HG03521 (cell line): ENCODE measurements around the gene FRA10AC1.

Source experiments
- ATAC-seq: cut with Tn5 transposase; IDR thresholded peaks from one replicate; pipeline ENCODE4 v1.9.1; 2021; ENCODE audit warnings: mild to moderate bottlenecking, moderate library complexity; ENCODE audit not compliant: unreplicated experiment

The FRA10AC1 gene, protein sequence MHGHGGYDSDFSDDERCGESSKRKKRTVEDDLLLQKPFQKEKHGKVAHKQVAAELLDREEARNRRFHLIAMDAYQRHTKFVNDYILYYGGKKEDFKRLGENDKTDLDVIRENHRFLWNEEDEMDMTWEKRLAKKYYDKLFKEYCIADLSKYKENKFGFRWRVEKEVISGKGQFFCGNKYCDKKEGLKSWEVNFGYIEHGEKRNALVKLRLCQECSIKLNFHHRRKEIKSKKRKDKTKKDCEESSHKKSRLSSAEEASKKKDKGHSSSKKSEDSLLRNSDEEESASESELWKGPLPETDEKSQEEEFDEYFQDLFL

DNA sequence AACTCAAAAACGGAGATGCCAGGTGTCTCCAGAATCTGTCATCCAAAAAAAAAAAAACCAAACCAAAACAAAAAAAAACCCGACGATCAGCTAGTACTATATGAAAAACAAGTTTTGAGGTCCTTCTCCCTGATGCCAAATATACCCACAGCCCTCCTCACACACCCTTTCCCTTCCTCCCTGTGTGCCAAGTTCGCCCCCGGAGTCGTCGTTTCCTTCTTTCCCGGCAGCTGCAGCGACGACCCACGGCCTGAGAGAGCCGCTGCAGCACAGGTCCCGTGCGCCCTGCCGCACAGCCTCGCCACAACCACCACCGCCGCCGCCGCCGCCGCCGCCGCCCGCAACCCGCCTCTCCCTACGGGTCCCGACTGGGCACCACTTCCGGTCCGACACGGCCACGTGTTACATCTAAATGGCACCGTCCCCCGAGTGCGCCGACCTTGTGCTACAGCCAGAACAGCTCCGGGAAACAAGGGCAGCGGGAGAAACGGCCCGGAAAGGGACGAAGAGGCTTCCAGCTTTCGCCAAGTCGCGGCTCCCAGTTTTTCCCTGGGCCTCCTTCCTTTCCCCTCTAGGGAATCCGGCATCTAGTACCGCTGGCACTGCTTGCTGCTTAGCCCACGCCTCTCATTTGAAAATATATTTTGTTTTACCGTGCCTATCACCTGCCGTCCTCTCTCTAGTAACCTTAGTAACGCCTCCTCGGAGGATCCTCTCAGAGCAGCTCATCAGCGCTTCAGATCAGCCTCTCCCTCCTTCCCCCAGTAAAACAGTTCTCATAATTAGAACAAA is at the start of gene FRA10AC1:
Gene FRA10AC1 (minus strand): TSS at position 383 of the 792 bp plus-strand sequence. CDS start 2,486 bp downstream, outside the sequence.
- peak; percentile 89 for ATAC-seq

DNA sequence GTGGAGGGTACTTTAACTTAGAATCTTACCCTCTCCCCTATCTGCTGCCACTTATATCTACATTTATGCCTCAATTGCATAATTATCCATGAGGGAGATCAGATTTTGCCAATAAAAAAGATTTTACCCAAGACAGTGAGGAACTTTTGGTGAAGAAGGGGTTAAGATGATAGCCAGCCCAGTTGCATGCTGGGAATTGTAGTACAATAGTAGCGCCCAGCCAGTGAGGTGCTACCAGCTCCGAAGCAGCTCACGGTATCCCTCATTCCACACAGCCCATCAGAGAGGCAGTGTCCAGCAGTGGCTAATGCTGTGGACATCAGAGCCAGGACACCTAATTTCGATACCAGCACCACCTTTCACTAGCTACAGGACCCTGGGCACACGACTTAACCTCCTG is 49.4 kb upstream of the FRA10AC1 start:
- no peak for ATAC-seq

DNA sequence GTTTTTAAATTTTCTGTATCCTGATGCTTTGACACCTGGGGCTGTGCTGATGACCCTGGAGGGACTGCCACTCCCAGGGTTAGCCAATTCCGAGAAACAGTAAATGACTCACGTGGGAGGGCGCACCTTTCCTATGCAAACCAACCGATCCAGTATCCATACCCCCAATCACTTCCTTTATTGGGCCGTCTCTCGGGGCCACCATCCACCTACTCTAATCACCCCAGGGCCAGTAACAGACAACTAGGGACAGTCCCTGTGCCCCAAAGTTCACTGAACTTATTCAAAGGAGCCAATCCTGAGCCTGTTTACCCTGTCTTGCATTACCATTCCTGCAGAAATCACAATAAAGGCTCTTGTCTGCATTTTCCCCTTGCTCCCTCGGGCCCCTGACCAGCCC is 48.7 kb upstream of the FRA10AC1 start:
- ATAC-seq, result no peak

DNA sequence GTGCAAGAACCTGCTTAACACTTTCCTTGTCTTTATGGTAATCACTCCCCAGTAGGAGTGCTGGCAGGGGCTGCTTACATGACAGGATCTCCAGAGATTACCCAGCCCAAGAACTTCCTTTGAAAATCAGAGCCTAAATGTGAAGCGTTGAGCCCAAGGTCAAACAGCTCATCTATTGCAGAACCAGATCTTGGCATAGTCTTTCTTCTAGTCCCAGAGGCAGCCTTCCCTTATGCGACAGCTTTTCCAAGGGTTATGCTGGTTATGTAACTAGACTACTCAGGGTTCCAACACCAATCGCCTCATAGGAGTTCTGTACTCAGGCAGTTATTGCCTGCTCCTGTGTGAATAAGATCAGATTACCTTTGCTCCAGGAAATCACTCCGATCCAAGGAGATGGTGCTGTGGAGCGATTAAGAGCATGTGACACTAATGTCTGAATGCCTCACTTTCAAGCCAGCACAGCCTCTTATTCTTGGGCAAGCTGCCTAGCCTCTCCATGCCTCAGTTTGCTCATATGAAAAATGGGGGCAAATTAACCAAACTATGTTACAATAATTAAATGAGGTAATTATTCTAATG is 46.9 kb upstream of the FRA10AC1 start:
- ATAC-seq, result no peak

DNA sequence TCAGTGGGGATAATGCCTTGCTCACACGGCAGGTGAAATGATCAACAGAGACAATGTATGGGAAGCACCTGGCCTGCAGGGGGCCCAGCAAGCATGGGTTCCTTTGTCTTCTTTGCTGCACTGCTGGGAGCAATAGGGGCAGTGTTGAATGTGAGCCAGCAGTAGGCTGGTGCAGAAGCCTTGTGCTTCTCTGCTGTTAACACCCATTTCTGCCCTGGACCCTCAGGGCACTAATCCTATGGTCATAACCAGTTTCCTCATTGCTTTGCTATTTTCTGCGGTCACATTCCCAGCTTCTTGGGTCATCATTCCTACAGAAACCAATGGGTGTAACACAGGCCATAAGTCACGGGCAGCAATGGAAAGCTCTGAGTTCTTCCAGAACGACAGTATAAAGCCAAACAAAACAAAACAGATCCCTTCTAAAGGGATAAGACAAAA is 44.5 kb upstream of the FRA10AC1 start:
- ATAC-seq, result no peak

DNA sequence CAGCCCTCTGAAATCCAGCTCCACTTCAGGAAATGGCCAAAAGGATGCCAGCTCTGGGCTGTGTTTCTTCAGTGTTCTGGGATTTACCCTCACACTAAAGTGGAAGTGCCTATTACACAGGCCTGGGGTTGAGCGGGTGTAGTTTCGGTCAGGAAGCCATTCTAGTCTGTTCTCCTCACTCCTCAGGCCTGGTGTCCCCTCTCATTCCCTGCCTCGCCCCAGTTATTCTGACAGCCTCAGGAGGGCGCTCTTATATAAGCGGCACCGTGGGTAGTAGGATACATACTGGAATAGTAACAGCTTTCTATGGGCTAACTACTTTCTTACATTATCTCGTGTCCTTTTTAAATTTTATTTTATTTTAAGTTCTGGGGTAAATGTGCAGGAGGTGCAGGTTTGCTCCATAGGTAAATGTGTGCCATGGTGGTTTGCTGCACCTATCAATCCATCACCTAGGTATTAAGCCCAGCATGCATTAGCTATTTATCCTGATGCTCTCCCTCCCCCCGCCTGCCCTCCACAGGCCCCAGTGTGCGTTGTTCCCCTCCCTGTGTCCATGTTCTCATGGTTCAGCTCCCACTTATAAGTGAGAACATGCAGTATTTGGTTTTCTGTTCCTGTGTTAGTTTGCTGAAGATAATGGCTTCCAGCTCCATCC is 43.1 kb upstream of the FRA10AC1 start:
- ATAC-seq, result no peak

DNA sequence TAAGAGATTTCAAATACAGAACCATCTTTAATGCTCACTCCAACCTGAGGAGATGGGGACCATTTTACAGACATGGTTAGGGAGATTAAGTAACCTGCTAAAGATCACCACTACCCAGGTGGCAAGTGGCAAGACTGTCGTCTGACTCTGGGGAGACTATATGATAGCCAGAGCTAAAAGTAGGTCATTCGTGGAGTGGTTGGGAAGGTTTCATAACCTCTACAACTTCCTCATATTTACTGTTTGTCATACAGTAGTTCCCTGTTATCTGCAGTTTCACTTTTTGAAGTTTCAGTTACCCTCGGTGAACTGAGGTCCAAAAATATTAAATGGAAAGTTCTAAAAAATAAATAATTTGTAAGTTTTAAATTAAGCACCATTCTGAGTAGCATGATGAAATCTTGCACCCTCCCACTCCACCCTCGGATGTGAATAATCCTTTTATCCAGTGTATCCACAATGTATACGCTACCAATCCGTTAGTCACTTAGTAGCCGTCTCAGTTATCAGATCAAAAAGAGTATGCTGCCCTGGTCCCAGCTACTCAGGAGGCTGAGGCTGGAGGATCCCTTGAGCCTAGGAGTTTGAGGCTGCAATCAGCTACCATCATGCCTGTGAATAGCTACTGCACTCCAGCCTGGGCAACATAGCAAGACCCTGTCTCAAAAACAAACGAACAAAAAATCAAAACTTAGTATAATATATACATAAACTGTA is 40.4 kb upstream of the FRA10AC1 start:
- ATAC-seq, result peak; percentile 69

DNA sequence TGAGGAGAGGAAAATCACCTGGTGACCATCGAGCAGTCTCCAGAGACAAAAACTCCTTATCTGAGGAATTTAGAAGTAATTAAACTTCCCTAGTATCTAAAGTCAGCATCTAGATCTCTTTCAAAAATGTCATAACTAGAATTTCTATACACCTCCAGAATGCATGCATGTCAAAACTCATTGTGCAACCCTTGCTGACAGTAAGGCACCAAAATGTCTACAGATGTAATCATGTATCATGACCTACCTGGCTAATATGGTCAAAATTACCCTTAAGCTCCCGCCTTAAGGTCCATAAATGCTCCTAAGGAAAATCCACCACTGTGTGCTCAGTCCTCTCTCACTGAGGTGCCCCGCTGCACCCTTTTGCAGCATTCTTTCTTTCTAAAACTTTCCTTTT is 39.0 kb upstream of the FRA10AC1 start:
- no peak for ATAC-seq

DNA sequence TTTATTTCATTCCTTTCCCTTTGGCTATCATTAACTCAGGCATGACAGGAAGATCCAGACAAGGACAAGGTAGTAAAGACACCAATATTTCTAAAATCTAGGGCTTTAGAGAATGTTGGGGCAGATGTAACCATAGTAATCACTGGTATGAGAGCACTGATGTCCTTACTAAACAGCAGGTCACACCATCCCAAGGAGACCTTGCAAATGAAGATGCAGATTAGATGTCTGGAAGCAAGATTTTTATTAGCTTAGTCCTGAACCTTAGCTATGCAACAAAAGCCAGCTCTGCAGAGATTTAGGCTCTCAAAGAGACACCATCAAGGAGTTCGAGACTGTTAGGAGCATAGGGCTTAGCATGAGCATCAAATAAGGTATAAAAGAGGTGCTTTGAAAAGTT is 23.6 kb upstream of the FRA10AC1 start:
- no peak for ATAC-seq

DNA sequence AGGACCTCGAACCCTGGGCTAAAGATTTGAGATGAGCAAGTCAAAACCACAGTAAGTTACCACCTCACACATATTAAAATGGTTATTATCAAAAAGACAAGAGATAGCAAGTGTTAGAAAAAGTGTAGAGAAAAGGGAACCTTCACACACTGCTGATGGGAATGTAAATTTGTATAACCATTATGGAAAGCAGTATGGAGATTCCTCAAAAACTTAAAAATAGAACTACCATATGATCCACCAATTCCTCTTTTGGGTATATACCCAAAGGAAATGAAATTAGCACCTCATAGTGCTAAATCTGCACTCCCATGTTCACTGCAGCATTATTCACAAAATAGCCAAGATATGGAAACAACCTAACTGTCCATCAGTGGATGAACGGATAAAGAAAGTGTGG is 20.8 kb upstream of the FRA10AC1 start:
- ATAC-seq, result no peak

DNA sequence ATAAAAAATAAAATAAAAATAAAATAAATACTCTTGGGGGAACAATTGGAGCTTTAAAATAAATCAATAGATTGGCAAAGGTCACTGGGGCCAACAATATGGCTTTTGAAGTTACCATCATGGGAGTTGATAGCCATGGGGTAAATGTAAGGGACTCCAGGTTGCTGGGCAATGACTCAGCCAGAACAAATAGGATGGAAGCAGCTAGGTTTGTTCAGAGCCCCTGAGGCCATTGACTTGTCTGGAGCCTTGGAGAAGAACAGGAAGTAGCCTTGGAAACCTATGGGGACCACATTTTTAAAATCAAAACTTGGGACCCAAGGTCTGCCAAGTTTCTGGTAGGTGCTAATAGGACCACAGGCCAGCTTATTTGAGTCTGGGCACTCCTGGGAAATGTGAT is 20.2 kb upstream of the FRA10AC1 start:
- no peak for ATAC-seq

DNA sequence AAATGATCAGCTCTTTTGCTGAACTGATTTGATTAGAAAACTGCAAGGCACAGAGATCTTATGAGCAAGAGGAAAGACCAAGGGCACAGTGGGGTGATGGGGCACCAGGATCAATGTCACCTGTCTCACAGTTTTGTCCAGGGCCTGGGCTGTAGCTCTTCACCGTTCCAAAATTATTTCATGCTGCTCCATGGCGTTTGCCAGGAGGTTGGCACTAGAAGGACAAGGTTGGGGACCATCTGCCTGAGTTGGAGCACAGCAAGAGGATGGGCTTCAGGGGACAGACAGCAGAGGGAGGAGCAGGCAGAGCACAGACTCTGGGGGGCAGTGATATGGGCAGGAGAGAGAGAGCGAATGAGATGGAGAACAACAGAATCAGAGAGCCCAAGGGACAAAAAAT is 17.5 kb upstream of the FRA10AC1 start:
- ATAC-seq, result no peak

DNA sequence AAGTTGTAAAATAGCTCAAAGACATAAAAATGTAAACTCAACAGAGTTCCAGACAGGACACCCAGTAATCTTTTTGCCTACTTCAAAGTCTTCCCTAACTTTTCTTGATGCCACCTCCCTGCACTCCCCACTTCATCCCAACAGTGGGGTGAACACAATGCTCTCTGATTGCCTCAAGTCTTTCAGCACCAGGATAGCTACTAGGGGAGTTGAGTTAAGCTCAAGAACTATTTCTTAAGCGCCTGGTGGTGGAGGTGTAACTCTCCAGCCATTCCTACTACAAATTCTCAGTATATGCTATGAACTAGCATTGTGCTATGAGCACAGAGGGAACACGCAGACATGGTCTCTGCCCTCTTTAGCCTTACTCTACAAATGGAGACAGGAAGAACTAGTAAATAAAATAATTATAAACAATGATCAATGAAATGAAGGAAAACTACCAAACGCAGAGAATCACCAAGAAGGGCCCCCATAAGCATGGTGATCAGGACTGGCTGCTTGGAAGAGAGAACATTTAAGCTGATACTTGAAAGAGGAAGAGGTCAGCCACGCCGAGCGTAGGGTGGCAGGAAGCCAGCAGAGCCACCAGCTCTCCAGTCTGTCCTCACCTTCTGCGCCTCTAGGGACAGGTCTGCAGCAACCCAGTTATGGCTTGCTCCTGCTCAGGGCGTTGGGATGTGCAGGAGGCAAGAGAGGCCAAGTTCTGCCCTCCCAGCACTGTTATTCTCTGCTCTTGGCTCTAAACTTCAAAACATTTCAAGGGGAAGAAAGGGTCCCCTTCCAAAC is 16.7 kb upstream of the FRA10AC1 start:
- ATAC-seq, result no peak

DNA sequence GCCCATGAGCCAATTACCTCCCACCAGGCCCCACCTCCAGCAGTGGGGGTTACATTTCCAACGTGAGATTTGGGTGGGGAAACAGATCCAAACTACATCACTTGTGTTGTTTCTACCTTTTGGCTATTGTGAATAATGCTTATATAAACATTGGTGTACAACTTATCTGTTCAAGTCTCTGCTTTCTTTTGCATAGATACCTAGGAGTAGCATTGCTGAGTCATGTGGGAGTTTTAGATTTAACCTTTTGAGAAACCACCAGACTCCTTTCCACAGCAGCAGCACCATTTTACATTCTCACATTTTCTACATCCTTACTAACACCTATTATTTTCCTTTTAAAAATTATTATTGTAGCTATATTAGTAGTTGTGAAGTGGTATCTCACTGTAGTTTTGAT is 14.4 kb upstream of the FRA10AC1 start:
- no peak for ATAC-seq

DNA sequence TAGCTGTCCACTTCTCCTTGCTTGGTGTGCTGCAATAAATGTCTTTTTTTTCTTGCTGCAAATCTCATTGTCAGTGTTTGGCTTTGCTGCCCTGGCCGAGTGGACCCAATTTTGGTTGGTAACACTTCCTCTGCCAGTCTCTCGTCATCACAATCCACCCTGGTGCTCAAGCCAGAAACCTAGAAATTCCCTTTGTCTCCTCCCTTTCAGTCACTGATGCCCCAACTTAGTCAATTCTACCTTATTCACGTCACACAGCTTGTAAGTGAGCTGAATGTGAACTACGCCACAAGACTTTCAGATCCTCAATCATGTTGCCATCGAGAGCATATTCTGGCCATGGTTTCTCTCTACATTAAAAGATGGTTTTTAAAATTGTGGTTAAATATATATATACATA is 13.0 kb upstream of the FRA10AC1 start:
- peak; percentile 93 for ATAC-seq

DNA sequence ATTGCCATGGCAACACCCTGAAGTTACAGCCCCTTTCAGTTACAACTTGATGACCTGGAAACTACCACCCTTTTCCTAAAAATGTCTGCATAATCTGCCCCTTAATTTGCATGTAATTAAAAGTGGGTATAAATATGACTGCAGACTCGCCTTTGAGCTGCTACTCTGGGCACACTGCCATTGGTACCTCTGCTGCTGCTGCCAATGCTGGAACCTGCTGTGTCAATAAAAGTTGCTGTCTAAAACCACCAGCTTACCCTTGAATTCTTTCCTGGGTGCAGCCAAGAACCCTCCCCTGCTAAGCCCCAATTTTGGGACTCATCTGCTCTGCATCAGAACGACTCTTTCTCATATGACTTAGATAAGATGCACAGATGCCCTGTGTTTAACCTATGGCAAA is 10.2 kb upstream of the FRA10AC1 start:
- no peak for ATAC-seq

DNA sequence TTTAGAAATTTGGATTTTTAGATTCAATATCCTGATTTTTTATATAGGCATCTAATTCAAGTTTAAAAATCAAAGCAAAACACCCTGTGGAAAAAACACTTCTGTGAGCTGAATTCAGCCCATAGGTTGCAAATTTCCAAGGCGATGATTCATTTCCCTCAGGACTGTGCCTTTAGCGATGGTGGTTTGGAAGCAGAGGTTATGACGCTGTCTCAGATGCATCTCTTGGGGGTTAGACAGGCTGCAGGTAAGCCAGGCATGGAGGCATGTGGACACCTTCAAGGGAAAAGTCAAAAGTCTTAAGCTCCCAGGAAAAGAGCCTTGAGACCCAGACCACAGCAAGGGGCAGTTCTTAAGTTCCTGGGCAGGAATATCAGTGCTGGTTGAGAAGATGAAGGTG is 9.5 kb upstream of the FRA10AC1 start:
- no peak for ATAC-seq

DNA sequence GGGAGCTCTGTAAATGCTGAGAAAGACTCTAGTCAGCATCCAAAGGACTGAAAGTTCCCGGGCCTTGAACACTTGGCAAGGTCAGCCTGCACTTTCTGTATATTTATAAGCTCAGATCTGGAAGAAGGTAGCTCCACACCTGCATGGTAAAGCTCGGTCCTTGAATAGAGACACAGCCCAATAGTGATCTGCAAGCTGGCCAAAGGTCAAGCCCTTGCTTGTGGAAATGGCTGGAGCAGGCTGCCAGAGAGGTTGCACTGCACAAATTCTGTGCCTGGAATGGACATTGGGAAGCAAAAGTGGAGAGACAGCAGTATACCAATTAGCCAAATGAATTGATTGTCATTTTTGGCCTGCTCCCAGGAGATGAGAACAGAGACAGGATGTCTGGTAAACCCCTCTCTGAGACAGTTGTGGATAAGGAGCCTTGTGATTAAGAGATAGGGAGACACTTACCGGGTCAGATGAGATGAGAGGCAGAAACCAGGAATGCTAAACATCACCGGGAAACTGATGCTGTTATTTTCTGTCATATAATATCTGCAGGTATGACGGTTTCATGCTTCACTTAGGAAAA is 8.0 kb upstream of the FRA10AC1 start:
- ATAC-seq, result no peak

DNA sequence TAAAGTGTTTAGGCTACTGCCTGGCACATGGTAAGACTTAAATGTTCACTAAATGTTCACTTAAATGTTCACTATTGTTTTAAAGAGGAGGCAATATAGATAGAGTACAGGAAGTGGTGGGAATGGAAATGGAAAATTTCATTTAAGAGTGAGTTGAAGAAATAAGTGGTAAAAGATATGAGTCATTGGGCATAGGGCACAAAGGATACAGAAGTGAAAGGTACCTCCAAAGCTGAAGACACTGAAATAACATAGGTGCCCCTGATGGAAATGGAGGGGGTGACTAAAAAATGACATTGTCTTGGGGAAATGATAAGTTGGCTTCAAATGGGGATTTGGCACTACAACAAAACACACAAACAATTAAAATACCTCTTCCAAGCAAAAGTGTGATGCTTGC is 5.2 kb upstream of the FRA10AC1 start:
- no peak for ATAC-seq

DNA sequence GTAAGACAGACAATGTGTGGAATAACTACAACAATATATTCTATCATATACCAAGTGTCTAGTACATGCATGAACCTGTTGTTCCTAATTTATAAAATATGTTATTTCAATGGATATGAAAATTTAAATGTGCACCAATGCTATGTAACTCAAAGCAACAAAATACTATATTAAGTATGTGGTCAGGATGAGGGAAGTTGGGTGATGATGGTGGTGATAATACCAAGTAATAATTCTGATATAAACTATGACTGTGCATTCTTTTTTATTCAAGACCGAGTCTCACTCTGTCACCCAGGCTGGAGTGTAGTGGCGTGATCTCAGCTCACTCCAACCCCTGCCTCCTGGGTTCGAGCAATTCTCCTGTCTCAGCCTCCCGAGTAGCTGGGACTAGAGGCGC is 2.1 kb upstream of the FRA10AC1 start:
- no peak for ATAC-seq
